Measurements from ENCODE around the gene ADGRG6. TPM values are rescaled to one million over a fixed set of nuclear protein-coding genes. Genes with fewer than 3 reads are reported as not detected.

Gene ADGRG6
- total RNA-seq, 1 experiment from 2014 or later, result 5.3 TPM

GRCh38 chr6:142369266-142369665 is 67.5 kb downstream of the ADGRG6 start:
- Mint-ChIP-seq H3K36me3 (no peaks in the 10 kb centered on the region), H3K27ac (no peak overlapping the region), H3K9me3 (no peaks in the 10 kb centered on the region), H3K4me1 (peaks cover 14% of the 10 kb centered on the region), H3K4me3 (no peak overlapping the region), H3K27me3 (ENCODE audit: low read depth) (no peaks in the 10 kb centered on the region)
- CTCF ChIA-PET, result no interaction called here
- POLR2A ChIA-PET, result no interaction called here
- no peak for DNase-seq (ENCODE audit: low spot score)
- ATAC-seq, result no peak
- TF ChIP-seq ZNF121 (CRISPR knock-in tag; IDR thresholded peaks at IDR 0.05) (no peak), ZNF281 (CRISPR knock-in tag; IDR thresholded peaks at IDR 0.05) (no peak), GABPB1 (CRISPR knock-in tag; IDR thresholded peaks at IDR 0.05) (no peak), USF2 (CRISPR knock-in tag; IDR thresholded peaks at IDR 0.05) (no peak), ZNF512 (CRISPR knock-in tag; IDR thresholded peaks at IDR 0.05; ENCODE audit: borderline replicate concordance) (no peak), ZNF671 (CRISPR knock-in tag; IDR thresholded peaks at IDR 0.05) (no peak), TEAD4 (CRISPR knock-in tag; IDR thresholded peaks at IDR 0.05) (no peak), TEAD1 (CRISPR knock-in tag; IDR thresholded peaks at IDR 0.05) (no peak), JUN (CRISPR knock-in tag; IDR thresholded peaks at IDR 0.05) (no peak), HMGA2 (CRISPR knock-in tag; IDR thresholded peaks at IDR 0.05) (no peak), ATF1 (CRISPR knock-in tag; IDR thresholded peaks at IDR 0.05) (no peak), ERG (CRISPR knock-in tag; IDR thresholded peaks at IDR 0.05) (no peak), NFE2L1 (CRISPR knock-in tag; IDR thresholded peaks at IDR 0.05) (no peak), CBFB (CRISPR knock-in tag; IDR thresholded peaks at IDR 0.05; ENCODE audit: low read depth) (no peak), TP53 (CRISPR knock-in tag; IDR thresholded peaks at IDR 0.05) (no peak), ZNF317 (CRISPR knock-in tag; IDR thresholded peaks at IDR 0.05; ENCODE audit: borderline replicate concordance, low read depth) (no peak)
- TF ChIP-seq, protein P1, sequence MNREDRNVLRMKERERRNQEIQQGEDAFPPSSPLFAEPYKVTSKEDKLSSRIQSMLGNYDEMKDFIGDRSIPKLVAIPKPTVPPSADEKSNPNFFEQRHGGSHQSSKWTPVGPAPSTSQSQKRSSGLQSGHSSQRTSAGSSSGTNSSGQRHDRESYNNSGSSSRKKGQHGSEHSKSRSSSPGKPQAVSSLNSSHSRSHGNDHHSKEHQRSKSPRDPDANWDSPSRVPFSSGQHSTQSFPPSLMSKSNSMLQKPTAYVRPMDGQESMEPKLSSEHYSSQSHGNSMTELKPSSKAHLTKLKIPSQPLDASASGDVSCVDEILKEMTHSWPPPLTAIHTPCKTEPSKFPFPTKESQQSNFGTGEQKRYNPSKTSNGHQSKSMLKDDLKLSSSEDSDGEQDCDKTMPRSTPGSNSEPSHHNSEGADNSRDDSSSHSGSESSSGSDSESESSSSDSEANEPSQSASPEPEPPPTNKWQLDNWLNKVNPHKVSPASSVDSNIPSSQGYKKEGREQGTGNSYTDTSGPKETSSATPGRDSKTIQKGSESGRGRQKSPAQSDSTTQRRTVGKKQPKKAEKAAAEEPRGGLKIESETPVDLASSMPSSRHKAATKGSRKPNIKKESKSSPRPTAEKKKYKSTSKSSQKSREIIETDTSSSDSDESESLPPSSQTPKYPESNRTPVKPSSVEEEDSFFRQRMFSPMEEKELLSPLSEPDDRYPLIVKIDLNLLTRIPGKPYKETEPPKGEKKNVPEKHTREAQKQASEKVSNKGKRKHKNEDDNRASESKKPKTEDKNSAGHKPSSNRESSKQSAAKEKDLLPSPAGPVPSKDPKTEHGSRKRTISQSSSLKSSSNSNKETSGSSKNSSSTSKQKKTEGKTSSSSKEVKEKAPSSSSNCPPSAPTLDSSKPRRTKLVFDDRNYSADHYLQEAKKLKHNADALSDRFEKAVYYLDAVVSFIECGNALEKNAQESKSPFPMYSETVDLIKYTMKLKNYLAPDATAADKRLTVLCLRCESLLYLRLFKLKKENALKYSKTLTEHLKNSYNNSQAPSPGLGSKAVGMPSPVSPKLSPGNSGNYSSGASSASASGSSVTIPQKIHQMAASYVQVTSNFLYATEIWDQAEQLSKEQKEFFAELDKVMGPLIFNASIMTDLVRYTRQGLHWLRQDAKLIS (CRISPR knock-in tag; IDR thresholded peaks at IDR 0.05; ENCODE audit: borderline replicate concordance), result no peak
- TF ChIP-seq, protein P2, sequence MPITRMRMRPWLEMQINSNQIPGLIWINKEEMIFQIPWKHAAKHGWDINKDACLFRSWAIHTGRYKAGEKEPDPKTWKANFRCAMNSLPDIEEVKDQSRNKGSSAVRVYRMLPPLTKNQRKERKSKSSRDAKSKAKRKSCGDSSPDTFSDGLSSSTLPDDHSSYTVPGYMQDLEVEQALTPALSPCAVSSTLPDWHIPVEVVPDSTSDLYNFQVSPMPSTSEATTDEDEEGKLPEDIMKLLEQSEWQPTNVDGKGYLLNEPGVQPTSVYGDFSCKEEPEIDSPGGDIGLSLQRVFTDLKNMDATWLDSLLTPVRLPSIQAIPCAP (CRISPR knock-in tag; IDR thresholded peaks at IDR 0.05), result no peak
- TF ChIP-seq, protein P3, sequence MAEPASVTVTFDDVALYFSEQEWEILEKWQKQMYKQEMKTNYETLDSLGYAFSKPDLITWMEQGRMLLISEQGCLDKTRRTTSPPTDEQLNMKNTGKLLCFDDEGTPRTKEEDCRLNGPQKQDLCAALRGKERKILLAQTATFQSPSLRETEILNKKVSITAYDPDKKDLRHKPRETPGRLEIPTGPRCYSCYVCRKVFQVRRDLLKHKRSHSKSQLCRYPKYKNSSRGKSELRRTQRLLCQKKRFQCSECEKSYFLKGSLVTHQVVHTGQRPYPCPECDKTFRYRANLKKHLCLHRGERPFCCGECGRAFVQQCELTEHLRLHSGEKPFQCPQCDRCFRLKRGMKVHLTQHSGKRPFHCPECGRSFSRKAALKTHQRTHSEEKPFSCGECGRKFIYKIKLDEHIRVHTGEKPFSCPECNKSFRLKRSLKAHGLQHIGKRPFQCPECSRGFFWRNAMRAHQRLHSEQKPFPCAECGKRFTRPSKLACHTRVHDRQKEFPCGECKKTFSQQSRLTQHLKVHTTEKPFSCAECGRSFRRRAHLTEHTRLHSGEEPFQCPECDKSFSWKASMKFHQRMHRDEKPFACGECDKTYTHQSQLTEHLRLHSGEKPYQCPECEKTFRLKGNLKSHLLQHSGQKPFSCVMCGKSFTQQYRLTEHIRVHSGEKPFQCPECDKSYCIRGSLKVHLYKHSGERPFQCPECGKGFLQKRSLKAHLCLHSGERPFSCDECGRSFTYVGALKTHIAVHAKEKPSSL (CRISPR knock-in tag; conservative IDR thresholded peaks at IDR 0.05), result no peak
